ENCODE measurements around the gene CLTC. TPM values are rescaled to one million over a fixed set of nuclear protein-coding genes. Genes with fewer than 3 reads are reported as not detected.

Gene CLTC
- total and polyA plus RNA-seq, 10 of the 15 experiments (the other 5 are each of a cell fraction or from before 2014, with no cell fraction given): 77.5 to 188 (median 129) TPM

GRCh38 chr17:59675231-59675630 is 55.5 kb downstream of the CLTC start:
- WGBS (ENCODE audit: insufficient coverage, insufficient replicate concordance, low lambda C conversion rate, missing lambda C conversion rate): 0% methylated on average over 1 of the region's 1 CpG
- Histone ChIP-seq H3K36me3 (ENCODE audit: control insufficient read depth in 2 of 2, insufficient read depth in 2 of 2, low read length in 1 of 2) (peaks cover 6 to 48% of the 10 kb centered on the region in 2 experiments), H3K27me3 (replicated peaks in 1 of 2; ENCODE audit: control insufficient read depth in 2 of 2, insufficient read depth in 2 of 2, low read length in 1 of 2) (no peaks in the 10 kb centered on the region), H3K79me2 (ENCODE audit: control insufficient read depth, insufficient read depth, low read length) (peaks cover 6% of the 10 kb centered on the region), H3K9ac (ENCODE audit: control insufficient read depth, insufficient read depth, low read length) (no peak overlapping the region), H2AFZ (ENCODE audit: control insufficient read depth, low read depth, low read length) (no peak overlapping the region), H3K4me3 (no peak overlapping the region), H3K4me1 (ENCODE audit: control insufficient read depth, insufficient read depth, low read length) (no peaks in the 10 kb centered on the region; the same call in none of the 2 replicates), H4K20me1 (ENCODE audit: control insufficient read depth, insufficient read depth) (no peaks in the 10 kb centered on the region), H3K9me3 (replicated peaks; ENCODE audit: control insufficient read depth, insufficient read depth, low read length) (no peaks in the 10 kb centered on the region), H3K4me2 (ENCODE audit: control insufficient read depth, insufficient read depth) (no peak overlapping the region), H3K27ac (ENCODE audit: control insufficient read depth, insufficient read depth) (no peak overlapping the region)
- intact Hi-C loops (cut with micrococcal nuclease; ENCODE audit: unreplicated experiment) (loop anchor here (10.0 kb wide), 1 partner anchor 150 kb away; no protein-coding TSS in a partner anchor), in situ Hi-C loops (cut with MboI) (no loop called here)
- DNase-seq (ENCODE audit: low read depth, low spot score) (no peak), FAIRE-seq (no peak), ATAC-seq (no peak)
- TF ChIP-seq NKRF (conservative IDR thresholded peaks at IDR 0.05) (no peak), ZBTB11 (CRISPR knock-in tag; IDR thresholded peaks at IDR 0.05) (no peak), STAT1 (conservative IDR thresholded peaks at IDR 0.05) (no peak), IKZF1 (conservative IDR thresholded peaks at IDR 0.05) (no peak), SP1 (IDR thresholded peaks at IDR 0.05; ENCODE audit: low read depth, low read length) (no peak), NBN (IDR thresholded peaks at IDR 0.05) (no peak), USF1 (IDR thresholded peaks at IDR 0.05; ENCODE audit: borderline replicate concordance, extremely low read length, insufficient read depth, low read depth, low read length) (no peak), SPI1 (IDR thresholded peaks at IDR 0.05; ENCODE audit: borderline replicate concordance, insufficient read depth, low read depth, low read length) (no peak), TCF3 (IDR thresholded peaks at IDR 0.05; ENCODE audit: borderline replicate concordance, insufficient read depth, low read depth, low read length) (no peak), KDM1A (IDR thresholded peaks at IDR 0.05; ENCODE audit: borderline replicate concordance) (no peak)
- CTCF ChIA-PET: interaction anchor here (0.6 to 1.6 kb wide), 5 partner anchors 12 to 153 kb away, joined by 3 to 5 read pairs (median 4); no protein-coding TSS in a partner anchor
- SMC1A ChIA-PET (ENCODE audit: uncharacterized antibody, unreplicated experiment): interaction anchor here (0.7 to 1.5 kb wide), 8 partner anchors 8 to 105 kb away, joined by 3 to 5 read pairs (median 3); no protein-coding TSS in a partner anchor
- RAD21 ChIA-PET (ENCODE audit: unreplicated experiment): interaction anchor here (0.7 kb wide), 1 partner anchor 231 kb away, joined by 5 read pairs; no protein-coding TSS in a partner anchor
- POLR2A ChIA-PET: interaction anchor here (0.9 to 1.9 kb wide), 2 partner anchors 28 to 56 kb away, joined by 4 to 5 read pairs; partner anchors contain the start of gene CLTC
- BruUV-seq (replicated peaks): no TSS peak
